Measurements from ENCODE around the gene LAMA1.
"Not testable (repeated sequence)": the region's sequence is repeated elsewhere in the genome, so short reads cannot be mapped to it uniquely, and the experiment has no call there.

LAMA1 gene

GRCh38 chr18:6950641-6951040 is 167.0 kb downstream of the LAMA1 start:
- DNase-seq (ENCODE audit: low read depth, low spot score): no peak

GRCh38 chr18:6949800-6950586 is 167.6 kb downstream of the LAMA1 start:
- no peak for DNase-seq (ENCODE audit: low read depth, low spot score)

GRCh38 chr18:6948281-6949055 is 169.1 kb downstream of the LAMA1 start:
- no peak for DNase-seq (ENCODE audit: low read depth, low spot score)

- DNase-seq (ENCODE audit: low read depth, low spot score): no peak
Observed at GRCh38 chr18:6947338-6948030, 170.1 kb downstream of the LAMA1 start.

- DNase-seq (ENCODE audit: low read depth, low spot score): no peak
Observed at GRCh38 chr18:6943143-6943542, 174.5 kb downstream of the LAMA1 start.

GRCh38 chr18:6942742-6943141 is 174.9 kb downstream of the LAMA1 start:
- DNase-seq (ENCODE audit: low read depth, low spot score): no peak

- no peak for DNase-seq (ENCODE audit: low read depth, low spot score)
Observed at GRCh38 chr18:6941996-6942395, 175.6 kb downstream of the LAMA1 start.

GRCh38 chr18:6940451-6940850 is 177.1 kb downstream of the LAMA1 start:
- DNase-seq (ENCODE audit: low read depth, low spot score): no peak

GRCh38 chr18:6939972-6940371 is 177.6 kb downstream of the LAMA1 start:
- no peak for DNase-seq (ENCODE audit: low read depth, low spot score)

GRCh38 chr18:6938403-6938802 is 179.2 kb downstream of the LAMA1 start:
- not testable (repeated sequence) for DNase-seq (ENCODE audit: low read depth, low spot score)

GRCh38 chr18:6938003-6938402 is 179.6 kb downstream of the LAMA1 start:
- DNase-seq (ENCODE audit: low read depth, low spot score): no peak

- DNase-seq (ENCODE audit: low read depth, low spot score): no peak
Observed at GRCh38 chr18:6934859-6935258, 182.7 kb downstream of the LAMA1 start.

- no peak for DNase-seq (ENCODE audit: low read depth, low spot score)
Observed at GRCh38 chr18:6929370-6930102, 188.1 kb downstream of the LAMA1 start.

GRCh38 chr18:6928359-6928758 is 189.2 kb downstream of the LAMA1 start:
- no peak for DNase-seq (ENCODE audit: low read depth, low spot score)

GRCh38 chr18:6927153-6927552 is 190.4 kb downstream of the LAMA1 start:
- DNase-seq (ENCODE audit: low read depth, low spot score): no peak

- DNase-seq (ENCODE audit: low read depth, low spot score): no peak
Observed at GRCh38 chr18:6923220-6923619, 194.4 kb downstream of the LAMA1 start.

GRCh38 chr18:6921571-6921970 is 196.0 kb downstream of the LAMA1 start:
- no peak for DNase-seq (ENCODE audit: low read depth, low spot score)

GRCh38 chr18:6920099-6920955 is 197.3 kb downstream of the LAMA1 start:
- DNase-seq (ENCODE audit: low read depth, low spot score): no peak

- DNase-seq (ENCODE audit: low read depth, low spot score): no peak
Observed at GRCh38 chr18:6917072-6917471, 200.5 kb downstream of the LAMA1 start.

- DNase-seq (ENCODE audit: low read depth, low spot score): no peak
Observed at GRCh38 chr18:6901286-6901926, 216.2 kb downstream of the LAMA1 start.
